Inflammatory macrophage (primary cell): ENCODE results near the gene IYD.
"Not testable (repeated sequence)": the region's sequence is repeated elsewhere in the genome, so short reads cannot be mapped to it uniquely, and the experiment has no call there.

Source experiments
- DNase-seq, 2 donors: peaks; one replicate each; pipeline ENCODE4 v3.0.0-alpha.2; 2020 to 2022

Gene IYD

DNA sequence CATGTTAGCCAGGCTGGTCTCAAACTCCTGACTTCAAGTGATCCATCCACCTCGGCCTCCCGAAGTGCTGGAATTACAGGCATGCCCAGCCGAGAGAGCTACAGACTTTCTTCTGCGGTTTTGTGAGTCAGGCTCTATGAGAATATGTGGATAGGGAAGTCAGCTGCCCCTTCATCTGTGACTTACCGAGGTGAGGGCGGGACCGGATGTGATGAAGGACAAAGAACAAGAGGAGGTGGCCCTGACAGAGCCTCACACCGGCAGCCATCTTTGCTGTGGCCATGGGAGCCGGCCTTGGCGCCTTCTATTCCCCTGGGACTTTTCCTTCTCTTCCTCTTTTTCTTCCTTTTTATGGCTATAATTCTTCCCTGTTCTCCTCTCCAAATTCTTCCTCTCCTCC lies 67.0 kb downstream of the IYD start:
- no peak for DNase-seq

DNA sequence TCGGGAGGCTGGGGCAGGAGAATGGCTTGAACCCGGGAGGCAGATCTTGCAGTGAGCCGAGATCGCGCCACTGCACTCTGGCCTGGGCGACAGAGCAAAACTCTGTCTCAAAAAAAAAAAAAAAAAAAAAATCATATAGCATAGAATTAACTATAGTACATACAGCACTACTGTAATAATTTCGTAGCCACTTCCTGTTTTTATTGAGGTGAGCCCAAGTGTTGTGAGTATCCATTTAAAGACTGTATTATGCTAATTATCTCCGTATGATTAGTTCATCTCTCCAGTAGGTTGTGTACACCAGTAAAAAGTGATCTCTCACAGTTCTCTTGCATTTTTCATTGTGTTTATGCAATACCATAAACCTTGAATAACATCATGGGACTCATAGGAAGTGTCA lies 70.6 kb downstream of the IYD start:
- DNase-seq, result no peak

DNA sequence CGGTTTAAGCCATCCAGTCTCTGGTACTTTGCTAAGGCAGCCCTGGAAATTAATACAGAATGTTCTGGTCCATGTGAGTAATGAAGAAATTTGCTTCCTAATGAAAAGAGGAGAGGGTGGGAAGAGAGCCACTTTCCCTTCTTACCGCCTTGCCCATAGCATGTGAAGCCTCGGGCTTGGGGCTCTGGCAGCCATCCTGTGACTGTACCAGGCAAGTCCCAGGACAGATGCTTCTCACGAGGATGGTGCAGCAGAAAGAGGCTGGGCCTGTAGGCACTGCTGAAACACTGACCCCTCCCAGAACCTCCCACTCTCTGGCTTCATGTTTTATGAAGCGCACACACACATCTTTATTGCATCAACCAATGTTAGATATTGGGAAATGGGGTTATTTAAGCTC lies 74.8 kb downstream of the IYD start:
- no peak for DNase-seq

DNA sequence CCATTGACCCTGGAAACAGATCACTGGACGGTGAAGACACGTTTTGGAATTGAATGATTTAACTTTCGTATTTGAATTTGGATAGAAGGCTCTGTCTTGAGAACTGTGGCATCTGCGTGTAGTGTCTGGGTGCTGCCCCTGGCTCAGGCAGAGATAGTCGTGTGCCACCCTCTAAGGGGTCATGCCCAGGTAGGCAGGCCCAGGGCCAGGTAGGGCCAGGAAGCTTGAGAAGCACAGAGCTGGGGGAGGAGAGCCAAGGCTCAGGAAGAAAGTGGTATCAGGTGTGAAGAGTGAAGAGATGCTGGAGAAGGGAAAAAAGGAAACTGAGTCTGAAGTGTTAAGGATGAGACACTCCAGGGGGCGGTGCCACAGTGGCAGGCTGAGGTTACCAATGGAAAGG lies 75.5 kb downstream of the IYD start:
- DNase-seq, result no peak

DNA sequence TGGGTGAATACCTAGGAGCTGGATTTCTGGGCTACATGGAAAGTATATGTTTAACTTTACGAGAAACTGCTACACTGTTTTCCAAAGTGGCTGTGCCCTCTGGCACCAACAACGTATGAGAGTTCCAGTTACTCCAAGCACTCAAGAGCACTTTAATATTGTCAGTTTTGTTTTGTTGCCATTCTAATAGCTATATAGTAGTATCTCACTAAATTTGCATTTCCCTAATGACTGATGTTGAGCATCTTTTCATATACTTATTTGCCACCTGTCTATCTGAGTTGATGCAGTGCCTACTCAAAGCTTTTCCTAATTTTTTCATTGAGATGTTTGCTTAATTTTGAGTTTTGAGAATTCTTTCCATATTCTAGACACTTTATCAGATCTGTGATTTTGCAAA lies 76.7 kb downstream of the IYD start:
- DNase-seq, result no peak

DNA sequence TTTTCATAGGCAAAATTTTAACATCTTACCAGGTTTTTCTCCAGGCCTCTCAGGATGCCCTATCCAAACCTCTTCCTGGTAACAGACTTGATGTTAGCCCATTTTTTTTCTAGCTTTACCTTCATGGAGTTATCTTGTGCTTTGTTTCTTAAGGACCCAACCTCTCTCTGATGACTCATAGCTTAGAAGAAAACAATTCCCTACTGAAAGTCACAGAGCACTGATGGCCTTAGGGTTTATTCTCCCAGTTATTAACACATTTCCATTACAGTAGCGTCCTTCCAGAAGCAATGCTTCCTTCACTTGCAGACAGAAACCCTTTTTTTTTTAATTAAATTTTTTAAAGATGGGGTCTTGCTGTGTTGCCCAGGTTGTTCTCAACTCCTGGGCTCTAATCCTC lies 79.4 kb downstream of the IYD start:
- no peak for DNase-seq

DNA sequence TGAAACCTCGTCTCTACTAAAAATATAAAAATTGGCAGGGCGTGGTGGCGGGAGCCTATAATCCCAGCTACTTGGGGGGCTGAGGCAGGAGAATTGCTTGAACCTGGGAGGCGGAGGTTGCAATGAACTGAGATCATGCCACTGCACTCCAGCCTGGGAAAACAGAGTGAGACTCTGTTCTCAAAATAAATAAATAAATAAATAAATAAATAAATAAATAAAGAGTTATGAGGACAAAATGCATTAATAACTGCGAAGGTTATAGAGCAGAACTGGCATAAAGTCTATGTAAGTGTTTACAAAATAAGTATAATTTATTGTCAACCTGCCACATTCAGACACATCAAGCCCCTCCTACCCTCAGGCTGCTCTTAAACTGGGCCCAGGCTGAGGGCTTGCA lies 80.2 kb downstream of the IYD start:
- not testable (repeated sequence) for DNase-seq

DNA sequence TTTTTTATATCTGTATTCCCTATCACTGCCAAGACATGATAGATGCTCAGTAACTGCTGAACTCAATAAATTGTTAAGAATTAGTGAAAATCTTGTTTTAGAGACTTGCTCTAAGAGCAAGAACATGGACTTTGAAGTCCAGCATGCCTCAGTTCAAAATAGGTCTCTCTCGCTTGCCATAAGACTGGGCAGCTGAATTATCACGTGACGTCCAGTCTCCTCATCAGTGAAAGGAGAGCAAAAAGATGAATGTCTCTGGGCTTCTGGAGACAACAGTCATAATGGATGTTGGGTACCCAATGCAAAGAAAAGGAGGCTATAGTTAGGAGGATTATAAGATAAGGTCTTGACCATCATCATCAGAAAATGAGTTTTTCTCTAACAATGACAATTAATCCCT lies 82.1 kb downstream of the IYD start:
- DNase-seq, result no peak

DNA sequence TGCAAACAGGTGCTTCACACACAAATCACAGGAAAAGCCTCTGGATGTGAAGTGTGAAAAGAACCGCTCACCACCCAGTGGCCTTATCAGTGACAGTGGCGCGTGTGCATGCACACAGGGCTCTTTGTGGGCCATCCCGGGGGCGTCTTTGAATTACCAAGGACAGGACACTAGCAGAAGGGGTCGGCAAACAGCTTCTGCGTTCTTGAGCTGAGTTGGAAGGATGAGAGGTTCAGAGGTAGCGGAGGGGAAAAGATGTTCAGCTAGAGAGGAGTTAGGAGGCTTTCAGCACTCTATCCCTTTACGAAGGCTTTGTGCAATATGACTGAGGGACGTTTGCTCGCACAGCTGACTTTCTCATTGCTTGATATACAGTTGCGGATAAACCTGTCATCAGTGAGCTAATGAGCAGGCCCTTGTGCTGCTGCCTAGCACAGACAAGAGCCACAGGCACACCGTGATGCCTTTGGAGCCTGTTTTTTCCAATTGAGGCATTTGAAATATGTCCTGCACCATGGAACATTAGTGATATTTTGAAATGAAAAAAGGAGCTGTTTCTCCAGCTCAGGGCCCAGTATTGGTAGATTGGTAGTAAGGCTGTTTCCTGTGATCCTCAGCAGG lies 83.1 kb downstream of the IYD start:
- no peak for DNase-seq

DNA sequence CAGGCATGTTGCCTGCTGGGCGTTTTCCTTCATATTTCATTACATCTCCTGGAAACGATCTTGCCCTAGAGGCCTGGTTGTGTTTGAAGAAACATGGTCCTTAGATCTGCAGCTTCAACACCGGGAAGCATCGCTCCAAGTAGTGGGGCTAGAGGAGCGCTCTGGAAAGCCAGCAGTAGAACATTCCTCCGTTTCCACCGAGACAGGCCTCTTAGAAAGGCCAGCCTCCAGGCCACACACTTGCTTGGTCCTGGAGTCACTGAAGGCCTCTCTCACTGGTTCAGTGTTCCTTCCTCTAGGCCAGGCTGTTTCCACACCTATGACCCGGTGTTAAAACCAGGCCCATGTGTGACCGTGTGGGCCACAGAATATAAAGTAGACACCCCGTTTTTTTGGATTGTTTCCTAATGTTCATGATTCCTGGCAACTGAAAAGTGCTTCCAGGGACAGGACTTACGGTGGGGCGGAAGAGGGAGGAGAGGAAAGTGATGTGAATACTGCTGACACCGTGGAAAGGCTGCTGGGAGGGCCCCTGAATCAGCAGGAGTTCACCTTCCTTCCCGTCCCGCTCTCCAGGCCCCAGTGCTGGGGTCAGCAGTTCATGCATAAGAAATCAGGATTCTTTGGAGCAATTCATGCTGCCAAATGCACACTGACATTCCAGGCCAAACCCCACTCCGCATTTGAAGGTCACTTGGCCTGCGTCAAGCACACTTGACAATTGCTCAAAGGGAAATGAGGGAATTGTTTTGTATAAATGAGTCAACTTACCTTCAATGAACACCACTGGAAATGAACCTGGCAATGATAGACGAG lies 83.8 kb downstream of the IYD start:
- DNase-seq, result no peak

DNA sequence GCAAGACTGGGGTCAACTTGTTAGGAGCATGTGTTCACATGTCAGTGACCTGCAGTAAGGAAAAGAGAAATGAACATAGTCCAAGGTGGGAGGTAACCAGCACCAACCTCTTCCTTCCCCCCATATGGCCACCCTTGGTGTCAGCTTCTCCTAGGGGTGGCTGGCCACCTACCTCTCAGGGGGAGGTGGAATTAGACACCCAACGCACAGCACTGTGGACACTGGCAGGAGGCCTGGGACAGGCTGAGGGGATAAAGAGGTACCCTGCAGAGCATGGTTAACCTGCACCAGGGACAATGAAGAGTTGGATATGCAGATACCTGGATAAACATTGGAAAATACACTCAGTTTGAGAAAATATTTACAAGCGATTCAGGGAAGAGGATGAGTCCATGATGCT lies 84.5 kb downstream of the IYD start:
- DNase-seq, result no peak
